Stimulated activated CD4-positive, alpha-beta T cell treated with anti-CD3 and anti-CD28 coated beads, TNF-alpha, amount 100 ng/mL, for 24 hours (primary cell): Measurements from ENCODE around the gene KMT2A.

Experiments used
- DNase-seq, 3 experiments: peaks; one replicate each; pipeline ENCODE4 v3.0.0-alpha.2; 2020; ENCODE audit warnings: low read depth in 3 of 3

The KMT2A gene

DNA sequence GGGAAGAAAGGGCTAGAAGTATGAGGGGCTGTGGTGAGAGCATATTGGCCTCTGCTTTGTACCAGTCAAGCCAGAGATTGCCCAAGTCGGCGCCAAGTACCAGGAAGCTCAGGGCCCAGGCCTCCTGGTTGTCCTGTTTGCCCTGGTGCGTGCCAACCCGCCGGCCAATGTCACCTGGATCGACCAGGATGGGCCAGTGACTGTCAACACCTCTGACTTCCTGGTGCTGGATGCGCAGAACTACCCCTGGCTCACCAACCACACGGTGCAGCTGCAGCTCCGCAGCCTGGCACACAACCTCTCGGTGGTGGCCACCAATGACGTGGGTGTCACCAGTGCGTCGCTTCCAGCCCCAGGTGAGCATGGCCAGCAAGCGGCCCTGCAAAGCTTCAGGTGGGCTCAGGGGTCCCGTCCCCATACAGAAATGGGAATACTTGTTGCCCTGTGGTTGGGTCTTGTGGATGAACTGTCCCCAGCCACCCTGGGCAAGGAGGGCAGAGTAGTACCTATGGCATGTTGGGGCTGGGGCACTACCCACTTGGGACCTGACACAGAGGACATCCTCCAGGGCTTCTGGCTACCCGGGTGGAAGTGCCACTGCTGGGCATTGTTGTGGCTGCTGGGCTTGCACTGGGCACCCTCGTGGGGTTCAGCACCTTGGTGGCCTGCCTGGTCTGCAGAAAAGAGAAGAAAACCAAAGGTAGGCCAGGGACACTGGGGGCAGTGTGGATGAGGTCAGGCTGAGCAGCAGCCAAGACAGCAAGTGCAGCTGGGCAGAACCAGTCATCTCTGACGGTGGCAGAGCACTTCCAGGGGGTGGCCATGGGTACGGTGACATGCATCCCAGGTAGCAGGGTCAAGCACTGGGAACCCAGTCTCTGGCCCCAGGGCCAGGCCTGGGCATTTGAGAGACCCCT lies 96.8 kb downstream of the KMT2A start:
- no peak for DNase-seq

DNA sequence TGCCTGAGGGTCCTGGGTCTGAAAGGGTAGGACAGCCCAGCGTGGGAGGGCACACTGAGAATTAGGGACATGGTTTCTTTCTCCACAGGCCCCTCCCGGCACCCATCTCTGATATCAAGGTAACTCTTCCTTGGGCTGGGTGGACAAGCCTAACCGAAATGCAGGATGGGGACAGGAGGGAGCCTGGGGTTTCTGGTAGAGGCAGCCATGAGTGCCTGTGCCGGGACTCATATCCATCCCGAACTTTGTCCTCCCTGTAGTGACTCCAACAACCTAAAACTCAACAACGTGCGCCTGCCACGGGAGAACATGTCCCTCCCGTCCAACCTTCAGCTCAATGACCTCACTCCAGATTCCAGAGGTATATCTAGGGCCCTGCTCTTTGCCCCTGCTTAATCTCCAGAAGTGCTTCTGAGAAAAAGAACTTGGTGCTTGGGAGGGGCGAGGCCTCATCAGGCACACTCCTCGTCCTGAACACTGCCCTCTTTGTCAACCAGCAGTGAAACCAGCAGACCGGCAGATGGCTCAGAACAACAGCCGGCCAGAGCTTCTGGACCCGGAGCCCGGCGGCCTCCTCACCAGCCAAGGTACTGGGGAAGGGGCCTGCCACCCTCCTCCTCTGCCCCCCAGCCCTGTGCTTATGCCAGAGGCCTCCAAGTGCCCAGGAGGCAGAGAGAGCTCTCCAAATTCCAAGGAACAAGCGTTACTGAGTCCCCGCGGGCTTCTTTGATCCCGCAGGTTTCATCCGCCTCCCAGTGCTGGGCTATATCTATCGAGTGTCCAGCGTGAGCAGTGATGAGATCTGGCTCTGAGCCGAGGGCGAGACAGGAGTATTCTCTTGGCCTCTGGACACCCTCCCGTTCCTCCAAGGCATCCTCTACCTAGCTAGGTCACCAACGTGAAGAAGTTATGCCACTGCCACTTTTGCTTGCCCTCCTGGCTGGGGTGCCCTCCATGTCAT lies 97.8 kb downstream of the KMT2A start:
- DNase-seq = no peak

DNA sequence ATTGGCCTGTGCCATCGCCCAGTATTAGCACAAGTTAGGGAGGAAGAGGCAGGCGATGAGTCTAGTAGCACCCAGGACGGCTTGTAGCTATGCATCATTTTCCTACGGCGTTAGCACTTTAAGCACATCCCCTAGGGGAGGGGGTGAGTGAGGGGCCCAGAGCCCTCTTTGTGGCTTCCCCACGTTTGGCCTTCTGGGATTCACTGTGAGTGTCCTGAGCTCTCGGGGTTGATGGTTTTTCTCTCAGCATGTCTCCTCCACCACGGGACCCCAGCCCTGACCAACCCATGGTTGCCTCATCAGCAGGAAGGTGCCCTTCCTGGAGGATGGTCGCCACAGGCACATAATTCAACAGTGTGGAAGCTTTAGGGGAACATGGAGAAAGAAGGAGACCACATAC lies 99.0 kb downstream of the KMT2A start:
- no peak for DNase-seq

DNA sequence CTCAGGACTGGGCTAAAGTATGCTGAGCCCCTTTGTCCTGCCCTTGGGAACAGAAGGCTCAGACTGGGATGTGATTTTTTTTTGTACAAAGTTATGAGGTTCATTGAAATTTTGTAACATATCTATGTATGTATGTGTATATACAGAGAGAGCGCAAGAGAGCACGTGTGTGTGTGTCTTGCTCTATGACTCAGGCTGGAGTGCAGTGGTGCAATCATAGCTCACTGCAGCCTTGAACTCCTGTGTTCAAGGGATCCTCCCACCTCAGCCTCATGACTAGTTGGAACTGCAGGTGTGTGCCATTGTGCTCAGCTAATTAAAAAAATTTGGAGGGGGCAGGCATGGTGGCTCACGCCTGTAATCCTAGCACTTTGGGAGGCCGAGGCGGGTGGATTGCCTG lies 100.4 kb downstream of the KMT2A start:
- no peak for DNase-seq

DNA sequence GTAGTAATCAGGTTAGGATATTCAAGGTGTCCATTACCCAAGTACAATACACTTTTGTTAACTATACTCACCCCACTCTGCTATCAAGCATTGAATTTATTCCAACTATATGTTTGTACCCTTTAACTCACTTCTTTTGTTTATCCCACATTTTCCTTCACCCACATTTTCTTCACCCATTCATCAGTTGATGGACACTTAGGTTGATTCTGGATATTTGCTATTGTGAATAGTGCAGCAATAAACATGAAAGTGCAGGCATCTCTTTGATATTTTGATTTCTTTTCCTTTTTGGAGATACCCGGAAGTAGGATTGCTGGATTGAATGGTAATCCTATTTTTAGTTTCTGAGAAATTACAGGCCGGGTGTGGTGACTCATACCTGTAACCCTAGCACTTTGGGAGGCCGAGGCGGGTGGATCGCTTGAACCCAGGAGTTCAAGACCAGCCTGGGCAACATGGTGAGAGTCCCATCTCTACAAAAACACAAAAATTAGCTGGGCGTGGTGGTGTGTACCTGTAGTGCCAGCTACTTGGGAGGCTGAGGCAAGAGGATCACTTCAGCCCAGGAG lies 101.2 kb downstream of the KMT2A start:
- DNase-seq = no peak

DNA sequence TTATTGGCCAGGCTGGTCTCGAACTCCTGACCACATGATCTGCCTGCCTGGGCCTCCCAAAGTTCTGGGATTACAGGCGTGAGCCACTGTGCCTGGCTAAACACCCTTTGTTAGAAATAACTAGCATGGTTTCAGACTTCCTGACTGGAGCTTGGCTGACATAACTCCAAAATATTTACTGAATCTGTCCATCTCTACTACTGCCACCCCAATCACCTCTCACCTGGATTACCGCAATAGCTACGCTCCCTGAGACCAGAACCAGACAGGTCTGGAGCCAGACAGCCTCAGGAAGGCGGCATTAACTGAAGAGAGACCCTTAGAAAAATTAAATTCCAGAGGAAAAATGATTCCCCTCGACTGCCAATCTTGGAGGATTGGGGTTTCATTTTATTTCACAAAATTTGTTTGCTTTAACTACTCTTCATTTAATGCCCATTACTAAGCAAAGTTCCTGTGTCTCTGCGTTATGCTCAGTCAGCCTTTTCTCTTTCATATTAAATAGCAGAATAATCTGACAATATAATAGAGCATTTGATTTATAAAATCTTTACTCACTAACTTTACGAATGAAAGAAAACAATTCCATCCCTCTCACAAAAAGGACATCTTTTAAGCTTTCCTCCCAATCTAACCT lies 107.8 kb downstream of the KMT2A start:
- no peak for DNase-seq

DNA sequence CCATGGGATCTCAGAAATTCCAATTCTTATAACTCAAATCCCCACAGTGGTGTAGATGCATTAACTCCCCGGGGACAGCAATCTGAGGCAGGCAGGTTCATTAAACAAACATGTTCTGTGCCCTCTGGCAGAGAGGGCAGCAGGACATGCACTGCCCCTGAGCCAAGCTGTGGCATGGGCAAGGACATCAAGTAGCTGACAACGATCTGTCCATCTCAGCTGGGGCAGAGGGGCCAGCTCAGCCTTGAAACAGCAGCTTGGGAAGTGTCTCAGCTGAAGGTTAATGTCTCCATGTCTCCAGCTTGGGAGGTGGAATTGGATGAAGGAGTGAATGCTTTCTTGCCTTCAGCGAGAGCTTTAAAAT lies 108.3 kb downstream of the KMT2A start:
- DNase-seq = no peak

DNA sequence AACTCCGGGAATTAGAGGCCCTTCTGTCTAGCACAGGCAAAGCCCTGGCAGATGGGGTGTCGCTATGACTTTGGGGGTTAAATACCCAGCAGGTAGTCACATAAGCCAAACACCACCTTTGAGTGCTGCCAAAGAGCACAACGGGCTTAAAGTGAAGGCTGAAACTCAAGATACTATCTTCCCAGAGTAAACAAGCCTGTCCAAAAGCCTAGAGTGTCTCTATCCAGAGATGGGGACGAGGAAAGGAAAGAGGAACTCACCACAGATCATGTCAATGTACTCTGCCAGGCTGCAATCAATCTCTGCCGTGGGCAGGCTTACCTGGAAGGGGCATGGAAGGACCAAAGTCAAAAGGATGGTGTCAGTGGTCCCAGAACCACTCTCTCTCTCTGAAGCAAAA lies 109.2 kb downstream of the KMT2A start:
- DNase-seq = no peak

DNA sequence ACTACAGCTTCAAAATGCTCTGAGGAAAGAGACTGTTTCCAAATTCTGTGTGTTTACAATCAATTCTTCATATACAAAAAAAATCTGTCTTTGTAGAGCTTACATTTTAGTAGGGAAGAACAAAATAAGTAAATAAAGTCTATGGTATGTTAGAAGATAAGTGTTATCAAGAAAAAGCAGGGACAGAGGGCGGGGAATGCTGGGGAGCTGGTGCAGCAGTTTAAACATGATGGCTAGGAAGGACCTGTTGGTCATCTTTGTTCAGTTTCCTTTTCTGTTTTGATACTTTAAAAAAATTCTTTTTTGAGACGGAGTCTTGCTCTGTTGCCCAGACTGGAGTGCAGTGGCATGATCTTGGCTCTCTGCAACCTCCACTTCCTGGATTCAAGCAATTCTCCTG lies 110.8 kb downstream of the KMT2A start:
- DNase-seq = no peak

DNA sequence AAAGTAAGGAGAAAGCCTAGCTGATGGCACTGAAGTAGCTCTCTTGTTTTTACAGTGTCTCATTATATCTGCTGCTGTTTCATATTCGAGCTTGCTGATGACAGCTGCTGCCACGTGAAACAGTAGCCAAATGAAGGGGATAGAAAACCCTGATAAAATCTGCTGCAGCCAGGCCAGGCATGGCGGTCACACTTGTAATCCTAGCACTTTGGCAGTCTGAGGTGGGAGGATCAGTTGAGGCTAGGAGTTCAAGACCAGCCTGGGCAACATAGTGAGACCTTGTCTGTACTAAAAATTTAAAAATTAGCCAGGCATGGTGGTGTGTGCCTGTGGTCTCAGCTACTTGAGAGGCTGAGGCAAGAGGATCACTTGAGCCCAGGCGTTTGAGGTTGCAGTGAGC lies 116.0 kb downstream of the KMT2A start:
- DNase-seq = no peak

DNA sequence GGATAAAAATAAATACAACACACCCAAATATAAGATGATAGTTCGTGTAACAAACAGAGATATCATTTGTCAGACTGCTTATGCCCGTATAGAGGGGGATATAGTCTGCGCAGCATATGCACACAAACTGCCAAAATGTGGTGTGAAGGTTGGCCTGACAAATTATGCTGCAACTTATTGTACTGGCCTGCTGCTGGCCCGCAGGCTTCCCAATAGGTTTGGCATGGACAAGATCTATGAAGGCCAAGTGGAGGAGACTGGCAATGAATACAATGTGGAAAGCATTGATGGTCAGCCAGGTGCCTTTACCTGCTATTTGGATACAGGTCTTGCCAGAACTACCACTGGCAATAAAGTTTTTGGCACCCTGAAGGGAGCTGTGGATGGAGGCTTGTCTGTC lies 124.5 kb downstream of the KMT2A start:
- DNase-seq = no peak

DNA sequence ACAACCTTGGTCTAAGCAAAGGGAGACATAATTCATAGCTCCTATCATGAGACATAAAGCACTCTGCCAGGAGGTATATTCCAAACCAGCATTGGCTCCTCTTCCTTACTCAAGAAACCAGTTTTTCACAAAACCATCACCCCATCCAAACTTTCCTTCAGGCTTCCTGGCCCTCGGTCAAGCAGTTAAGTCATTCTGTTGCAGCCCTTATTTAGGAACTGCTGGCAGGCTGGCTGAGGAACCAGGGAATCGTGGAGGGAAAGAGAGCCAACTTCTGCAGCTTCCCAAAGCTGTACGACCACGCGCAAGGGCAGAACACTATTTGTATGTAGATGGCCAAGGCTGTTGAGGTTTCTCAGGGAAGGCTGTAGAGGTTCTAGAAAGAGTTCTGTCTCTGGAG lies 128.8 kb downstream of the KMT2A start:
- DNase-seq = no peak

DNA sequence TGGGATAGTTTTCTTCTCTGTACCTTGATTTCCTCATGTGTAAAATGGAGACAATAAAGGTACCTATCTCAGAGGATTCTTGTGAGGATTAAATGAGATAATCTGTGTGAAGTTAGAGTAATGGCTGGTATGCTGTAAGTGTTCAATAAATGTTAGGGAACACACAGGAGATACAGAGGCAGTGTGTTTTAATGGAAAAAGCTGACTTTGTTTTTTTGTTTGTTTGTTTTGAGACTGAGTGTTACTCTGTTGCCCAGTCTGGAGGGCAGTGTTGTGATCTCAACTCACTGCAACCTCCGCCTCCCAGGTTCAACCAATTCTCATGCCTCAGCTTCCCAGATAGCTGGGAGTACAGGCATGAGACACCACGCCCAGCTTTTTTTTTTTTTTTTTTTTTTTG lies 133.4 kb downstream of the KMT2A start:
- no peak for DNase-seq

DNA sequence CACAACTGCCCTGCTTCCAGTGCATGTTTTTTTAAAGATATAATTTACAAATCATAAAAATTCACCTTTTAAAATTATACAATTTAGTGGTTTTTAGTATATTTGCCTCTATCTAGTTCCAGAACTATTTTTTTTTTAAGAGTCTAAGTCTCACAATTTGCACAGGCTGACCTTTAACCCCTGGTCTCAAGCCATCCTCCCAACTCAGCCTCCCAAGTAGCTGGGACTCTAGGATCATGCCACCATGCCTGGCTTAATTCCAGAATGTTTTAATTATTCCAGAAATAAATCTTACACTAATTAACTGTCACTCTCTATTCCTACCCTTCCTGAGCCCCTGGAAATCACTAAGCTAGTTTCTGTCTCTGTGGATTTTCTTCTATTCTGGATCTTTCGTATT lies 134.5 kb downstream of the KMT2A start:
- no peak for DNase-seq

DNA sequence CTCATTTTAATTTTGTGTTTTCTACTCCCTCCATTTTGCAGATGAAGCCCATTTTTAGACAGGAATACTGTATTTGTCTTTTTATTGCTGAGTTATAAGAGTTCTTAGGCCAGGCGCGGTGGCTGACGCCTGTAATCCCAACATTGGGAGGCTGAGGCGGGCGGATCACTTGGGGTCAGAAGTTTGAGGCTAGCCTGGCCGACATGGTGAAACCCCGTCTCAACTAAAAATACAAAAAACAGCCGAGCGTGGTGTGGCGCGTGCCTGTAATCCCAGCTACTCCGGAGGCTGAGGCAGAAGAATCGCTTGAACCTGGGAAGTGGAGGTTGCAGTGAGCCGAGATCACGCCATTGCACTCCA lies 135.4 kb downstream of the KMT2A start:
- peak in 1 of 3 experiments; percentile 4 for DNase-seq

DNA sequence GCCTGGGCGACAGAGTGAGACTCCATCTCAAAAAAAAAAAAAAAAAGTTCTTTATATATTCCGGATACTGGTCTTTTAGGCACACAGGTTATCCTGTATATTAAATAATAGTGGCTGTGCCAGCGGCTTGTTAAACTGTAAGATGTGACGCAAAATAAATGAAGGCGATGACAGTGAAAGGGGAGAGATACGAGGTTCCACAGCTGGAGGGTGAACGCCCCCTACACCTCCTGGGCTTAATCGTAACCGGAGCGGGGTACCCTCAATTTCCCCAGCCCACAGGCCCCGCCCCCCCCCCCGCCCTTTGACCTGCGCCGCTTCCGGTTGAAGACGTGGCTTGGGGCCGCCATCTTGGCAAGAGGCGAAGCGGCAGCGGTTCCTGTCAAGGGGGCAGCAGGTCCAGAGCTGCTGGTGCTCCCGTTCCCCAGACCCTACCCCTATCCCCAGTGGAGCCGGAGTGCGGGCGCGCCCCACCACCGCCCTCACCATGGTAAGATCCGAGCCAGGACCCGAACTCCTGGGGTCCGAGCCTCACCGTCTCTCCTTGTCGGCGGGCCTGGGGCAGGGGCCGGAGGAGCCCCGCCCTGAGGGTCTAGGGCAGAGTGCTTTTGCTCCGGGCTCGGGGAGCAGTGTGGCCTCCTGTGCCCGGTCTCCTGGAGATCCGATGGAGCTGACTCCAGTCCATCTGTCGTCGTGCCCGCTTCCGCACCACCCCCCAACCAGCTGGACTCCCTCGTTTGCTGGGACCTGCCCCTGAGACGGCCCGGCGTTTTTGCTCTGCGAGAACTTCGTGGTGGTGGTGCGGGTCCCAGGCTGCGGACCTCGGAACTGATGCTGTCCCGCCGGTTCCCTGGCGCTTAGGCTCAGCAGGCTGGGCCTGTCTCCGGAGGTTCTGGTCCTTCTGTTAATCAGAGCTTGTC lies 136.0 kb downstream of the KMT2A start, which contains the start of gene ARCN1:
Gene ARCN1, plus strand, starts transcription at position 349 of the 920 bp plus-strand sequence. Its CDS starts 139 bp downstream, at position 488.
- DNase-seq = peak; percentile 53 to 73 (median 59)

DNA sequence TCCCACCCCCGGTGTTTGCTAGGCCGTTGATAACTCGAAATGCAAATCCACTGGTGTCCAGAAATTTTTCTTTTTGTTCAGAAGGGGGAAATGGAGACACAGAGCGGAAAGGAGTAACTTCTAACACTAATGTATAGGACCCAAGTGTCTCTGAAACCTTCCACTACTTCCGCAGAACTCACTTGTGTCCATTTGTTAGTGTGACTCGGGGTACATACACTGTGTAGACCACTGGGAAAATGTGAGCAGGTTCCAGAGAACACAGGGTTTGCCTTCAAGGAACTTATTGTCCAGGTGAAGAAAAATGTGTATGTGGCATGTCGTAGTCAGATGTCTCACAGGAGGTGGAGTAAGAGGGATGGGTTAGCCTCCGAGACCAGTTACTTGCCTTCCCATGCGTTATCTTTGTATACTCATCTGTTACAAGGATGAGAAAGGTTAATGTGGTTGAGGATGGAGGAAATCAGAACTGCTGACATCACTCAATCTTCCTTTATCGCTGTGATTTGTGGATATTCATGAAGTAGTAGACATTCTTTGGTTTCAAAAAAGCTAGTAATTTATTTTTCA lies 136.8 kb downstream of the KMT2A start:
- DNase-seq = peak in 1 of 3 experiments; percentile 12

DNA sequence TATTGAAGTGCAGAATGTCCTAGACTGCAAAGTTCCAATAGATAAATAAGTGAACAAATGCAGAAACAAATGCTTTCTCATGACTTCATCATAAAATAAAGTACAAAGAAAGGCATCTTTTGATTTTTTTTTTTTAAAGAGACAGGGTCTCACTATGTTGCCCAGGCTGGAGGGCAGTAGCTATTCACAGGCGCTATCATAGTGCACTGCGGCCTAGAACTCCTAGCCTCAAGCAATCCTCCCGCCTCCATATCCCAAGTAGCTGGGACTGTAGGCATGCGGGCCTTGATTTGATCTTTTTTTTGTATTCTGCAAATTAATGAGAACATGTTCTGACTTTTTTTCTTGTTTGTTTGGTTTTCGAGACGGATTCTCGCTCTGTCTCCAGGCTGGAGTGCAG lies 138.3 kb downstream of the KMT2A start:
- no peak for DNase-seq
